ENCODE data around the gene KRTAP20-1. TPM values are rescaled to one million over a fixed set of nuclear protein-coding genes. Genes with fewer than 3 reads are reported as not detected.

The KRTAP20-1 gene
- polyA plus RNA-seq, 2 of the 4 experiments (the other 2 are of a cell fraction): not detected

DNA sequence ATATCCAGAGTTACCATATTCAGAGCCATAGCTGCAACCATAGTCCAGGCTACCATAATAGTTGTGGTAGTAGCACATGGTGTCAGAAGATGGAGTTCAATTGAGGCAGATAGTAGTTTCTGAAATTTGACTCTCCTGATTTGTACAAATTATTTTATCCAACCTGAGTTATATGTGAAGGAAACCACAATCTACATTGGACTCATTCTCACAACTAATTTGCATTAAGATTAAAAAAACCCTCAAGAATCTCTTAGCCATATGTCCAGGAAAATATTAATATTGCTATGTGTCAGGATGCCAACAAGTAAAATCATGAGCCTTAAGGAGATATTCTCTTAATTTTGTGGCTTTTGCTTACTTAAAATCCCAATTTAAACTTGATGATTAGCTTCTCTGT lies 25.9 kb upstream of the KRTAP20-1 start, which contains the start of gene KRTAP22-2:
KRTAP22-2 (minus strand) TSS at position 101 of the 400 bp plus-strand sequence.
- ChIA-PET CTCF (no interaction called here), POLR2A (no interaction called here)
- no peak for FAIRE-seq

DNA sequence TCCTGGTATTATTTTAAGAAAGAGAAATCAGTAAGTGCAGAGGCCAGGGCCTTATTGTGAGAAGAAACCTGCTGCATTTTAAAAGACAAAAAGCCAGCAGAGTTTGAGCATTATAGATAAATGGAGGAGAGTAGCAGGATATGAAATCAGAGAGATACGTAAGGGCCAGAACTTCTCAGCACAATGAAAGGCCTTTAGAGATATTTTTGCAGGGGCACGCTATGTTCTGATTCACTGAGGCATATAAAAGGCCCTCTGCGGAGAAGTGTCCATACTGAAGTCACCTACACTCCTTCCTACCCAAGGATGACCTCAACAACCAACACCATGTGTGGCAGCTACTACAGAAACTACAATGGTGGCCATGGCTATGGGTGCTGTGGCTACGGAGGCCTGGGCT lies 24.1 kb upstream of the KRTAP20-1 start, which contains the start of gene KRTAP6-3:
KRTAP6-3 (plus strand) TSS at position 301 of the 400 bp plus-strand sequence; CDS start at position 307, 6 bp downstream.
- no peak for ATAC-seq
- no peak within 1 kb of the TSS for H3K4me2 ChIP-seq
- CTCF ChIA-PET: no interaction called here
- POLR2A ChIA-PET: no interaction called here
- H3K4me1 ChIP-seq: no peaks in the 10 kb centered on the region
- FAIRE-seq: no peak
- no peaks in the 10 kb centered on the region for H3K9me3 ChIP-seq
- WGBS (ENCODE audit: missing lambda C conversion rate): 12% methylated on average over 3 of the region's 4 CpGs
- H3K4me3 ChIP-seq: no peak within 1 kb of the TSS
- TF ChIP-seq CHD4 (IDR thresholded peaks at IDR 0.05; ENCODE audit: borderline replicate concordance): no peak
- H3K27ac ChIP-seq: no peak within 1 kb of the TSS
- no peak for DNase-seq (ENCODE audit: low read depth in 1 of 2, low spot score in 1 of 2)

More for the DNA sequence above, 25.9 kb upstream of the KRTAP20-1 start, which contains the start of gene KRTAP22-2:
- DNase-seq (ENCODE audit: low read depth in 1 of 2, low spot score in 1 of 2): no peak
- ATAC-seq: no peak
- Histone ChIP-seq H3K4me2 (no peak within 1 kb of the TSS), H3K9me3 (no peaks in the 10 kb centered on the region), H3K4me3 (no peak within 1 kb of the TSS), H3K4me1 (no peaks in the 10 kb centered on the region), H3K27ac (no peak within 1 kb of the TSS)
- TF ChIP-seq RARB (CRISPR knock-in tag; IDR thresholded peaks at IDR 0.05): no peak
- no peak for TF ChIP-seq MYC (IDR thresholded peaks at IDR 0.05; ENCODE audit: borderline replicate concordance, low read length)
- no peak for TF ChIP-seq RAD21 (conservative IDR thresholded peaks at IDR 0.05 in 1 of 2, IDR thresholded peaks at IDR 0.05 in 1 of 2)
- TF ChIP-seq, protein P1, sequence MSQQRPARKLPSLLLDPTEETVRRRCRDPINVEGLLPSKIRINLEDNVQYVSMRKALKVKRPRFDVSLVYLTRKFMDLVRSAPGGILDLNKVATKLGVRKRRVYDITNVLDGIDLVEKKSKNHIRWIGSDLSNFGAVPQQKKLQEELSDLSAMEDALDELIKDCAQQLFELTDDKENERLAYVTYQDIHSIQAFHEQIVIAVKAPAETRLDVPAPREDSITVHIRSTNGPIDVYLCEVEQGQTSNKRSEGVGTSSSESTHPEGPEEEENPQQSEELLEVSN (IDR thresholded peaks at IDR 0.05; ENCODE audit: borderline replicate concordance, low read depth): no peak
- no peak for TF ChIP-seq ZNF302 (CRISPR knock-in tag; IDR thresholded peaks at IDR 0.05)
- no peak for TF ChIP-seq BHLHE40 (IDR thresholded peaks at IDR 0.05; ENCODE audit: low read depth, low read length)
- no peak for TF ChIP-seq HEYL (CRISPR knock-in tag; IDR thresholded peaks at IDR 0.05)
- TF ChIP-seq POLR2AphosphoS2 (conservative IDR thresholded peaks at IDR 0.05; ENCODE audit: low read length): no peak
- TF ChIP-seq, protein P2, sequence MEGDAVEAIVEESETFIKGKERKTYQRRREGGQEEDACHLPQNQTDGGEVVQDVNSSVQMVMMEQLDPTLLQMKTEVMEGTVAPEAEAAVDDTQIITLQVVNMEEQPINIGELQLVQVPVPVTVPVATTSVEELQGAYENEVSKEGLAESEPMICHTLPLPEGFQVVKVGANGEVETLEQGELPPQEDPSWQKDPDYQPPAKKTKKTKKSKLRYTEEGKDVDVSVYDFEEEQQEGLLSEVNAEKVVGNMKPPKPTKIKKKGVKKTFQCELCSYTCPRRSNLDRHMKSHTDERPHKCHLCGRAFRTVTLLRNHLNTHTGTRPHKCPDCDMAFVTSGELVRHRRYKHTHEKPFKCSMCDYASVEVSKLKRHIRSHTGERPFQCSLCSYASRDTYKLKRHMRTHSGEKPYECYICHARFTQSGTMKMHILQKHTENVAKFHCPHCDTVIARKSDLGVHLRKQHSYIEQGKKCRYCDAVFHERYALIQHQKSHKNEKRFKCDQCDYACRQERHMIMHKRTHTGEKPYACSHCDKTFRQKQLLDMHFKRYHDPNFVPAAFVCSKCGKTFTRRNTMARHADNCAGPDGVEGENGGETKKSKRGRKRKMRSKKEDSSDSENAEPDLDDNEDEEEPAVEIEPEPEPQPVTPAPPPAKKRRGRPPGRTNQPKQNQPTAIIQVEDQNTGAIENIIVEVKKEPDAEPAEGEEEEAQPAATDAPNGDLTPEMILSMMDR (IDR thresholded peaks at IDR 0.05): no peak
- TF ChIP-seq CEBPB (IDR thresholded peaks at IDR 0.05): no peak
- no peak for TF ChIP-seq JUN (IDR thresholded peaks at IDR 0.05)
- no peak for TF ChIP-seq RFX5 (IDR thresholded peaks at IDR 0.05)
- no peak for TF ChIP-seq FOSB (CRISPR knock-in tag; IDR thresholded peaks at IDR 0.05)
- no peak for TF ChIP-seq TP53 (CRISPR knock-in tag; IDR thresholded peaks at IDR 0.05)
- no peak for TF ChIP-seq HOXA7 (CRISPR knock-in tag; IDR thresholded peaks at IDR 0.05)
- TF ChIP-seq JUNB (IDR thresholded peaks at IDR 0.05): no peak
- TF ChIP-seq CBX2 (IDR thresholded peaks at IDR 0.05; ENCODE audit: borderline replicate concordance, low read depth): no peak
- no peak for TF ChIP-seq FOXS1 (CRISPR knock-in tag; IDR thresholded peaks at IDR 0.05)
- TF ChIP-seq SREBF2 (IDR thresholded peaks at IDR 0.05): no peak
- TF ChIP-seq HOXB5 (CRISPR knock-in tag; IDR thresholded peaks at IDR 0.05): no peak

DNA sequence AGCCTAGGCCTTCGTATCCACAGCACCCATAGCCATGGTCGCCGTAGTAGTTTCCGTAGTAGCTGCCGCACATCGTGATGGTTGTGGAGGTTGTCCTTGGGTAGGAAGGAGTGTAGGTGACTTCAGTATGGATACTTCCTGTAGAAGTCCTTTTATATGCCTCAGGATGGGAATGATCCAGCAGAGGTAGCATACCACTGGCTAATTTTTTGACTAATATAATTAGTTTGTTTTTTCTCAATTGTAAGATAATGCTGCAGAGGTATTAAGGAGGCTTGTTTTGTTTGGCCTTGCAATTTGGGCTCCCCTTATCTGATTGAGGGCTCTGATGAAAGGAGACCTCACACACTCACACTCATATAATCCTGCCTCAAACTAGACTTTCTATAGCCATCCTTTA lies 17.4 kb upstream of the KRTAP20-1 start, which contains the start of gene KRTAP6-2:
KRTAP6-2 (minus strand) TSS at position 101 of the 400 bp plus-strand sequence; CDS start at position 73, 28 bp downstream.
- TF ChIP-seq CEBPB (IDR thresholded peaks at IDR 0.05) (no peak), KDM5A (IDR thresholded peaks at IDR 0.05) (no peak), EHMT2 (IDR thresholded peaks at IDR 0.05; ENCODE audit: low read depth) (no peak), MAFK (IDR thresholded peaks at IDR 0.05; ENCODE audit: partially characterized antibody) (no peak)
- no peak for ATAC-seq
- H3K27ac ChIP-seq: no peak within 1 kb of the TSS
- CTCF ChIA-PET: no interaction called here
- H3K4me2 ChIP-seq: no peak within 1 kb of the TSS
- H3K9me3 ChIP-seq: no peaks in the 10 kb centered on the region
- WGBS (ENCODE audit: missing lambda C conversion rate): 53% methylated on average over 6 of the region's 6 CpGs
- POLR2A ChIA-PET: no interaction called here
- FAIRE-seq: no peak
- H3K4me3 ChIP-seq: no peak within 1 kb of the TSS
- no peaks in the 10 kb centered on the region for H3K4me1 ChIP-seq
- no peak for DNase-seq (ENCODE audit: low read depth in 1 of 2, low spot score in 1 of 2)

Data from A549 (cell line).